CD4-positive, alpha-beta T cell (primary cell): ENCODE results near the gene SLC35G6. TPM values are rescaled to one million over a fixed set of nuclear protein-coding genes. Genes with fewer than 3 reads are reported as not detected.

Experiments used
- ATAC-seq: fragments of 200-7000 bp; cut with Tn5 transposase; one replicate; pipeline ENCODE4 v1.10.0; 2022; ENCODE audit warnings: mild to moderate bottlenecking; ENCODE audit not compliant: poor library complexity
- CTCF ChIA-PET: fragments of 350-600 bp; sonication (Branson Sonifier 250); formaldehyde crosslinking; loops from one replicate; lab custom pipeline; 2021; ENCODE audit warnings: antibody characterized with exemption, inconsistent platforms; lab: Charles Lee
- POLR2A ChIA-PET: fragments of 350-600 bp; sonication (Branson Sonifier 250); formaldehyde crosslinking; loops from one replicate; lab custom pipeline; 2021; ENCODE audit warnings: antibody characterized with exemption, inconsistent platforms; lab: Charles Lee
- DNase-seq, 14 experiments: peaks; one replicate each; pipeline ENCODE4 v3.0.0-alpha.2; 2013 to 2020; ENCODE audit warnings: mixed read lengths in 2 of 14
- H3K27ac ChIP-seq, 2 donors: one replicate each; pipeline versions ENCODE4 v1.5.1 to v1.7.0; 2013; ENCODE audit warnings: low read length in 2 of 2, low read depth in 1 of 2, mild to moderate bottlenecking in 1 of 2
- H3K27me3 ChIP-seq, 2 experiments: 1 replicate in 1 of 2; 2 replicates in 1 of 2; pipeline versions ENCODE4 v1.6.1 to v1.7.0; 2013; ENCODE audit warnings: low read length in 2 of 2, control low read depth in 1 of 2, mild to moderate bottlenecking in 1 of 2, moderate library complexity in 1 of 2; ENCODE audit not compliant: insufficient read depth in 2 of 2, control insufficient read depth in 1 of 2
- H3K36me3 ChIP-seq: one replicate; pipeline ENCODE4 v1.6.1; 2013; ENCODE audit warnings: low read length, control low read depth; ENCODE audit not compliant: insufficient read depth
- H3K4me1 ChIP-seq: one replicate; pipeline ENCODE4 v1.6.1; 2013; ENCODE audit warnings: low read length, control low read depth; ENCODE audit not compliant: insufficient read depth
- H3K4me3 ChIP-seq: one replicate; pipeline ENCODE4 v1.5.1; 2013; ENCODE audit warnings: mild to moderate bottlenecking, low read length, moderate library complexity
- H3K9me3 ChIP-seq, 2 experiments: 1 replicate in 1 of 2; 2 replicates in 1 of 2; pipeline versions ENCODE4 v1.6.1 to v1.7.0; 2013; ENCODE audit warnings: low read length in 2 of 2, mild to moderate bottlenecking in 2 of 2, control low read depth in 1 of 2, moderate library complexity in 1 of 2; ENCODE audit not compliant: control insufficient read depth in 1 of 2, insufficient read depth in 1 of 2
- H3K27ac Mint-ChIP-seq: one replicate; pipeline ENCODE4 v1.8.0; 2020; ENCODE audit warnings: mixed read lengths
- H3K27me3 Mint-ChIP-seq: one replicate; pipeline ENCODE4 v1.8.0; 2021; ENCODE audit warnings: mixed read lengths
- H3K36me3 Mint-ChIP-seq: one replicate; pipeline ENCODE4 v1.8.0; 2021; ENCODE audit warnings: low read depth, mixed read lengths
- H3K4me1 Mint-ChIP-seq: one replicate; pipeline ENCODE4 v1.8.0; 2021; ENCODE audit warnings: low read depth, mixed read lengths
- H3K4me3 Mint-ChIP-seq: one replicate; pipeline ENCODE4 v1.8.0; 2020; ENCODE audit warnings: mild to moderate bottlenecking, mixed read lengths
- H3K9me3 Mint-ChIP-seq: one replicate; pipeline ENCODE4 v1.8.0; 2020; ENCODE audit warnings: mixed read lengths
- CTCF ChIP-seq: fragments of 200-600 bp; IDR thresholded peaks from one replicate; pipeline ENCODE4 v1.8.0; 2022; ENCODE audit warnings: antibody characterized with exemption, mild to moderate bottlenecking
- intact Hi-C, 2 experiments: fragments of 100-400 bp; cut with DNase I in 1 of 2; cut with micrococcal nuclease in 1 of 2; formaldehyde crosslinking; loops; one replicate each; pipeline versions ENCODE4 v1.15.1 to v1.9.0; 2023 to 2025; cut with DNase I, micrococcal nuclease
- total RNA-seq, 174 experiments: library from RNA in 2 of 174; stranded (reverse) in 2 of 174; gene quantifications; one replicate each; pipeline ENCODE4 v1.2.3 and lab custom pipeline; 2021 to 2026

SLC35G6 gene
- total RNA-seq, 2 experiments from 2014 or later: 0.17 TPM; not detected in 1

- Mint-ChIP-seq H3K9me3 (no peaks in the 10 kb centered on the region), H3K27ac (peak overlapping the region; percentile 43), H3K27me3 (no peaks in the 10 kb centered on the region), H3K36me3 (peaks cover 29% of the 10 kb centered on the region), H3K4me3 (peak overlapping the region; percentile 56), H3K4me1 (peaks cover 23% of the 10 kb centered on the region)
- Histone ChIP-seq H3K27ac (no peak overlapping the region), H3K4me1 (peaks cover 11% of the 10 kb centered on the region), H3K9me3 (no peaks in the 10 kb centered on the region), H3K27me3 (no peaks in the 10 kb centered on the region), H3K36me3 (peaks cover 27% of the 10 kb centered on the region), H3K4me3 (no peak overlapping the region)
- DNase-seq (no peak), ATAC-seq (no peak)
- TF ChIP-seq CTCF: no peak
- CTCF ChIA-PET: interaction anchor here (0.7 to 2.2 kb wide), 2 partner anchors 23 to 55 kb away, joined by 5 to 7 read pairs; no protein-coding TSS in a partner anchor
- intact Hi-C loops: loop anchor here in 1 of 2 experiments (2.0 kb wide), 1 partner anchor 17 kb away; no protein-coding TSS in a partner anchor
- POLR2A ChIA-PET: interaction anchor here (1.8 to 12.5 kb wide), 3 partner anchors 18 to 124 kb away, joined by 5 to 137 read pairs (median 6); partner anchors contain the start of genes MPDU1, SLC35G6, TMEM102 and ZBTB4
Measured at GRCh38 chr17:7459961-7460545, 21.2 kb upstream of the SLC35G6 start.

GRCh38 chr17:7460850-7461660, 20.2 kb upstream of the SLC35G6 start:
- DNase-seq (no peak), ATAC-seq (no peak)
- Mint-ChIP-seq H3K27ac (peak overlapping the region; percentile 12), H3K9me3 (no peaks in the 10 kb centered on the region), H3K4me3 (no peak overlapping the region), H3K27me3 (no peaks in the 10 kb centered on the region), H3K4me1 (peaks cover 17% of the 10 kb centered on the region), H3K36me3 (peaks cover 28% of the 10 kb centered on the region)
- no peak for TF ChIP-seq CTCF
- peaks cover 9% of the 10 kb centered on the region for H3K4me1 ChIP-seq
- H3K36me3 ChIP-seq: peaks cover 35% of the 10 kb centered on the region
- H3K9me3 ChIP-seq: no peaks in the 10 kb centered on the region
- no peak overlapping the region for H3K4me3 ChIP-seq
- no peaks in the 10 kb centered on the region for H3K27me3 ChIP-seq
- intact Hi-C loops: loop anchor here in 1 of 2 experiments (2.0 kb wide), 1 partner anchor 16 kb away; no protein-coding TSS in a partner anchor
- H3K27ac ChIP-seq: no peak overlapping the region
- ChIA-PET CTCF (no interaction called here), POLR2A (interaction anchor here (1.8 to 12.5 kb wide), 3 partner anchors 17 to 123 kb away, joined by 5 to 137 read pairs (median 6); partner anchors contain the start of genes MPDU1, SLC35G6, TMEM102 and ZBTB4)

- Histone ChIP-seq H3K27ac (no peak overlapping the region), H3K4me1 (peaks cover 1% of the 10 kb centered on the region), H3K9me3 (no peaks in the 10 kb centered on the region), H3K4me3 (no peak overlapping the region), H3K36me3 (peaks cover 36% of the 10 kb centered on the region), H3K27me3 (no peaks in the 10 kb centered on the region)
- Mint-ChIP-seq H3K4me3 (no peak overlapping the region), H3K4me1 (peaks cover under 1% of the 10 kb centered on the region), H3K27ac (no peak overlapping the region), H3K9me3 (no peaks in the 10 kb centered on the region), H3K27me3 (no peaks in the 10 kb centered on the region), H3K36me3 (peaks cover 45% of the 10 kb centered on the region)
- ATAC-seq (no peak), DNase-seq (peak in 1 of 14 experiments; percentile 19)
- POLR2A ChIA-PET: interaction anchor here (12.5 kb wide), 1 partner anchor 16 kb away, joined by 137 read pairs; the partner anchor contains the start of genes SLC35G6 and ZBTB4
- CTCF ChIA-PET: interaction anchor here (0.9 kb wide), 1 partner anchor 26 kb away, joined by 4 read pairs; no protein-coding TSS in a partner anchor
- no peak for TF ChIP-seq CTCF
- intact Hi-C loops: no loop called here
Measured at GRCh38 chr17:7462474-7463371, 18.5 kb upstream of the SLC35G6 start.
